B cell (primary cell): ENCODE results near the gene CELF4.

Experiments
- CTCF ChIP-seq: fragments of 200-600 bp; IDR thresholded peaks from one replicate; pipeline ENCODE4 v1.8.0; 2022; ENCODE audit warnings: antibody characterized with exemption, mild to moderate bottlenecking
- EZH2 ChIP-seq: IDR thresholded peaks from 2 replicates; pipeline ENCODE4 v1.6.1; 2012; ENCODE audit warnings: borderline replicate concordance, low read depth, mild to moderate bottlenecking, moderate library complexity, low read length; ENCODE audit not compliant: insufficient read depth, poor library complexity, severe bottlenecking

GRCh38 chr18:37502036-37502435 is 63.6 kb downstream of the CELF4 start:
- TF ChIP-seq CTCF (no peak), EZH2 (no peak)
